ENCODE measurements around the gene PDCD1LG2.

Gene PDCD1LG2

GRCh38 chr9:5561828-5562488, 51.6 kb downstream of the PDCD1LG2 start:
- no peak overlapping the region for H3K9ac ChIP-seq (ENCODE audit: low read length)
- no peaks in the 10 kb centered on the region for H3K36me3 ChIP-seq (ENCODE audit: control insufficient read depth, low read depth, low read length)
- no peaks in the 10 kb centered on the region for H3K27me3 ChIP-seq (ENCODE audit: control insufficient read depth, insufficient read depth, low read length)
- H3K4me1 ChIP-seq (ENCODE audit: control insufficient read depth, low read depth, low read length), result no peaks in the 10 kb centered on the region
- no peak overlapping the region for H3K4me3 ChIP-seq (ENCODE audit: low read length)
- no peaks in the 10 kb centered on the region for H3K9me3 ChIP-seq (ENCODE audit: control insufficient read depth, low read depth, low read length)
- H3K27ac ChIP-seq (ENCODE audit: low read length), result no peak overlapping the region

DNA sequence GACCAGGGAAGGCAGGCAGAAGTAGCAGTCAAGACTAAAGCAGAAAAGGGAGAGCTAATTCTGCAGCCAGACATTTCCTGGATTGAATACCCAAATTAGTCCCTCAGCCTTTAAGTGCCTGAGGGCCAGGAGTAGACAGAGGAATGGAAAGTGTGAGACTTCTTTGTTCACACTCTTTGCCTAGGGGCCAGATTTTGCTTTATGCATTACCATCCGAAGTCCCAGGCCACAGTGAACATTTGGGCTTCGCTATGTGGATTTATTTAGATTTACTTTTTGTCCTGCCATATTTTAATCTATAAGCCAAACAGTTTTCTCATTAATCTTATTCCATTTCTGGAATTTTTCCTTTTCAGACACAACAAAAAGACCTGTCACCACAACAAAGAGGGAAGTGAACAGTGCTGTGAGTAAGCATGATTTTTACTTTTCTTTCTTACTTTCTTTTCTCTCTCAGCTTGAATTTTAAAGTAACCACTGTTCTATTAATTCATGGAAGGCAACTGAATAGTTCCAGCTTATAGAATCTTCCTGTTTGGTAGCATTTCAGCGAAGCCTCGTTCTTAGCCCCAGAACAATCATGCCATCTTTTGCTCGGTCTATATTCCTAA, 52.6 kb downstream of the PDCD1LG2 start:
- Histone ChIP-seq H3K4me1 (ENCODE audit: control insufficient read depth, low read depth, low read length) (no peaks in the 10 kb centered on the region), H3K27ac (ENCODE audit: low read length) (no peak overlapping the region), H3K36me3 (ENCODE audit: control insufficient read depth, low read depth, low read length) (no peaks in the 10 kb centered on the region), H3K9me3 (ENCODE audit: control insufficient read depth, low read depth, low read length) (no peaks in the 10 kb centered on the region), H3K9ac (ENCODE audit: low read length) (no peak overlapping the region), H3K27me3 (ENCODE audit: control insufficient read depth, insufficient read depth, low read length) (no peaks in the 10 kb centered on the region), H3K4me3 (ENCODE audit: low read length) (no peak overlapping the region)

DNA sequence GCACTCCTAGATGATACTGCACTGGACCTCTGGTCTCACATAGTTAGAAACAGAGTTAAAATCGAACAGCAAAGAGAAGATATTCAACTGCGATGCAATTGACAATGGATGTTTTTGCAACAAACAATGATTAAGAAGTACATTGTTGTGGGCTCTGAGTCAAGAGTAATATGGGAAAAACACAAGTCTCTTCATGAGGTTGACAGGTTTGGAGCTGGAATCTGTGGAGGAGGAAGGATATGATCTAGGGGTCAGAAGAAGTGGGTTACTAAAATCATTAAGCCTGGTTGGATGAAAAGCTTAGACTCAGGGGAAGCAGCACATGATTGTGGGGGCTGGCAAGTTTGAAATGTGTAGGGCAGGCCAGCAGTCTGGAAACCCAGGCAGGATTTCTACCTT, 53.1 kb downstream of the PDCD1LG2 start:
- Histone ChIP-seq H3K9me3 (ENCODE audit: control insufficient read depth, low read depth, low read length) (no peaks in the 10 kb centered on the region), H3K9ac (ENCODE audit: low read length) (no peak overlapping the region), H3K27ac (ENCODE audit: low read length) (no peak overlapping the region), H3K36me3 (ENCODE audit: control insufficient read depth, low read depth, low read length) (no peaks in the 10 kb centered on the region), H3K27me3 (ENCODE audit: control insufficient read depth, insufficient read depth, low read length) (no peaks in the 10 kb centered on the region), H3K4me1 (ENCODE audit: control insufficient read depth, low read depth, low read length) (no peaks in the 10 kb centered on the region), H3K4me3 (ENCODE audit: low read length) (no peak overlapping the region)

DNA sequence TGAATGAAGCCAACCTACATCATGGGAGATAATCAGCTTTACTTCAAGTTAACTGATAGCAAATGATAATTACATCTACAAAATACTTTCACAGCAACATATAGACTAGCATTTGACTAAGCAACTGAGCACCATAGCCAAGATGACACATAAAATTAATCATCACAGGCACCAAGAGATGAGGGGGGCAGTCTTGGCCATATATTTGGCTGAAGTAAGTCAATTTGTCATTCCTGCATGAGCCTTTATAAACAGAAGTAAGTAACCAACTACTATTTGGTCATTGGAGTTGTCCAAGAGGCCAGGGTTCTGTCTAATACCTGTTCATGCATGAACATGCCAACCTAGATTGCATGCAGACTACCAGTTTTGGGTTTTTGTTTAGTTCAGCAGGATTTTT, 53.6 kb downstream of the PDCD1LG2 start:
- Histone ChIP-seq H3K4me1 (ENCODE audit: control insufficient read depth, low read depth, low read length) (no peaks in the 10 kb centered on the region), H3K9me3 (ENCODE audit: control insufficient read depth, low read depth, low read length) (no peaks in the 10 kb centered on the region), H3K36me3 (ENCODE audit: control insufficient read depth, low read depth, low read length) (no peaks in the 10 kb centered on the region), H3K4me3 (ENCODE audit: low read length) (no peak overlapping the region), H3K27ac (ENCODE audit: low read length) (no peak overlapping the region), H3K27me3 (ENCODE audit: control insufficient read depth, insufficient read depth, low read length) (no peaks in the 10 kb centered on the region), H3K9ac (ENCODE audit: low read length) (no peak overlapping the region)

- no peak overlapping the region for H3K4me3 ChIP-seq (ENCODE audit: low read length)
- no peaks in the 10 kb centered on the region for H3K36me3 ChIP-seq (ENCODE audit: control insufficient read depth, low read depth, low read length)
- no peaks in the 10 kb centered on the region for H3K4me1 ChIP-seq (ENCODE audit: control insufficient read depth, low read depth, low read length)
- H3K27ac ChIP-seq (ENCODE audit: low read length), result no peak overlapping the region
- no peaks in the 10 kb centered on the region for H3K27me3 ChIP-seq (ENCODE audit: control insufficient read depth, insufficient read depth, low read length)
- no peaks in the 10 kb centered on the region for H3K9me3 ChIP-seq (ENCODE audit: control insufficient read depth, low read depth, low read length)
- H3K9ac ChIP-seq (ENCODE audit: low read length), result no peak overlapping the region
Observed at GRCh38 chr9:5566054-5566618, 55.8 kb downstream of the PDCD1LG2 start.

GRCh38 chr9:5568868-5569267, 58.5 kb downstream of the PDCD1LG2 start:
- H3K36me3 ChIP-seq (ENCODE audit: control insufficient read depth, low read depth, low read length), result no peaks in the 10 kb centered on the region
- H3K9ac ChIP-seq (ENCODE audit: low read length), result no peak overlapping the region
- H3K27ac ChIP-seq (ENCODE audit: low read length), result no peak overlapping the region
- no peaks in the 10 kb centered on the region for H3K9me3 ChIP-seq (ENCODE audit: control insufficient read depth, low read depth, low read length)
- H3K4me3 ChIP-seq (ENCODE audit: low read length), result no peak overlapping the region
- no peaks in the 10 kb centered on the region for H3K27me3 ChIP-seq (ENCODE audit: control insufficient read depth, insufficient read depth, low read length)
- no peaks in the 10 kb centered on the region for H3K4me1 ChIP-seq (ENCODE audit: control insufficient read depth, low read depth, low read length)

GRCh38 chr9:5569409-5569808, 59.1 kb downstream of the PDCD1LG2 start:
- no peak overlapping the region for H3K27ac ChIP-seq (ENCODE audit: low read length)
- no peaks in the 10 kb centered on the region for H3K4me1 ChIP-seq (ENCODE audit: control insufficient read depth, low read depth, low read length)
- no peaks in the 10 kb centered on the region for H3K27me3 ChIP-seq (ENCODE audit: control insufficient read depth, insufficient read depth, low read length)
- H3K9me3 ChIP-seq (ENCODE audit: control insufficient read depth, low read depth, low read length), result no peaks in the 10 kb centered on the region
- no peak overlapping the region for H3K4me3 ChIP-seq (ENCODE audit: low read length)
- H3K36me3 ChIP-seq (ENCODE audit: control insufficient read depth, low read depth, low read length), result no peaks in the 10 kb centered on the region
- no peak overlapping the region for H3K9ac ChIP-seq (ENCODE audit: low read length)

GRCh38 chr9:5569891-5570290, 59.6 kb downstream of the PDCD1LG2 start:
- H3K9me3 ChIP-seq (ENCODE audit: control insufficient read depth, low read depth, low read length), result no peaks in the 10 kb centered on the region

DNA sequence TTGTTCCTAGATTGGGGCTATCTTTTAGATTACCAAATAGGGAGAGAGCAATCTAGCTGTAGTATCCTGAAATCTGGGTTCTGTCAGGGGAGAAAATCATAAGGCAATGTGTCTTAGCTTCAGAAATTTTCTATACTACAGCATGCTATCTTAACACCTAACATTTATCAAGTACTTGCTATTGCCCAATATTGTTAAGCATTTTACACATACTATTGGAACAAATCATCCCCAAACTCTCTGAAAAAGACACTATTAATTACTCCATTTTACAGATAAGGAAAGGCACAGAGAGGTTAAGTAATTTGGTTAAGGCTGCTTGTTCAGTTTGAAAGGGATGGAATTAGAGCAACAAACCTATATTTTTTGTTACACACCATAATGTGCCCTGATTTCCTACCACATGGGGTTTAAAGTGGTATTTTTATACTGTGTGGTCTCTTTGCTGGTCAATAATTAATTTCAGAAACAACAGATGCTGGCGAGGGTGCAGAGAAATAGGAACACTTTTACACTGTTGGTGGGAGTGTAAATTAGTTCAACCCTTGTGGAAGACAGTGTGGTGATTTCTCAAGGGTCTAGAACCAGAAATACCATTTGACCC, 61.4 kb downstream of the PDCD1LG2 start:
- no peaks in the 10 kb centered on the region for H3K4me1 ChIP-seq (ENCODE audit: control insufficient read depth, low read depth, low read length)
- no peak overlapping the region for H3K9ac ChIP-seq (ENCODE audit: low read length)
- H3K4me3 ChIP-seq (ENCODE audit: low read length), result no peak overlapping the region
- H3K27me3 ChIP-seq (ENCODE audit: control insufficient read depth, insufficient read depth, low read length), result no peaks in the 10 kb centered on the region
- H3K36me3 ChIP-seq (ENCODE audit: control insufficient read depth, low read depth, low read length), result no peaks in the 10 kb centered on the region
- no peak overlapping the region for H3K27ac ChIP-seq (ENCODE audit: low read length)
- H3K9me3 ChIP-seq (ENCODE audit: control insufficient read depth, low read depth, low read length), result no peaks in the 10 kb centered on the region

More at GRCh38 chr9:5569891-5570290, 59.6 kb downstream of the PDCD1LG2 start:
- H3K4me1 ChIP-seq (ENCODE audit: control insufficient read depth, low read depth, low read length), result no peaks in the 10 kb centered on the region
- H3K27me3 ChIP-seq (ENCODE audit: control insufficient read depth, insufficient read depth, low read length), result no peaks in the 10 kb centered on the region
- H3K27ac ChIP-seq (ENCODE audit: low read length), result no peak overlapping the region
- no peak overlapping the region for H3K9ac ChIP-seq (ENCODE audit: low read length)
- H3K4me3 ChIP-seq (ENCODE audit: low read length), result no peak overlapping the region
- no peaks in the 10 kb centered on the region for H3K36me3 ChIP-seq (ENCODE audit: control insufficient read depth, low read depth, low read length)

- H3K36me3 ChIP-seq (ENCODE audit: control insufficient read depth, low read depth, low read length), result no peaks in the 10 kb centered on the region
- H3K9me3 ChIP-seq (ENCODE audit: control insufficient read depth, low read depth, low read length), result no peaks in the 10 kb centered on the region
- H3K4me3 ChIP-seq (ENCODE audit: low read length), result no peak overlapping the region
Observed at GRCh38 chr9:5574097-5574496, 63.8 kb downstream of the PDCD1LG2 start.

GRCh38 chr9:5575000-5575399, 64.7 kb downstream of the PDCD1LG2 start:
- Histone ChIP-seq H3K36me3 (ENCODE audit: control insufficient read depth, low read depth, low read length) (no peaks in the 10 kb centered on the region), H3K4me3 (ENCODE audit: low read length) (no peak overlapping the region), H3K9me3 (ENCODE audit: control insufficient read depth, low read depth, low read length) (no peaks in the 10 kb centered on the region), H3K27me3 (ENCODE audit: control insufficient read depth, insufficient read depth, low read length) (no peaks in the 10 kb centered on the region), H3K4me1 (ENCODE audit: control insufficient read depth, low read depth, low read length) (no peaks in the 10 kb centered on the region), H3K27ac (ENCODE audit: low read length) (no peak overlapping the region), H3K9ac (ENCODE audit: low read length) (no peak overlapping the region)

More at GRCh38 chr9:5574097-5574496, 63.8 kb downstream of the PDCD1LG2 start:
- no peaks in the 10 kb centered on the region for H3K4me1 ChIP-seq (ENCODE audit: control insufficient read depth, low read depth, low read length)
- H3K27me3 ChIP-seq (ENCODE audit: control insufficient read depth, insufficient read depth, low read length), result no peaks in the 10 kb centered on the region
- H3K27ac ChIP-seq (ENCODE audit: low read length), result no peak overlapping the region
- no peak overlapping the region for H3K9ac ChIP-seq (ENCODE audit: low read length)

All from iPS-18a (cell line).